GM18873 (cell line): Measurements from ENCODE around the gene DPEP1.
"Not testable (repeated sequence)": the region's sequence is repeated elsewhere in the genome, so short reads cannot be mapped to it uniquely, and the experiment has no call there.

Experiments used
- ATAC-seq: cut with Tn5 transposase; IDR thresholded peaks from one replicate; pipeline ENCODE4 v1.9.1; 2021; ENCODE audit warnings: mild to moderate bottlenecking, moderate library complexity, moderate number of reproducible peaks; ENCODE audit not compliant: unreplicated experiment, low FRiP score

The DPEP1 gene

GRCh38 chr16:89613231-89613953 is at the start of gene DPEP1:
Gene DPEP1 (plus strand): TSS chr16:89613642. CDS start chr16:89630411, 16,769 bp downstream.
- ATAC-seq: no peak

- no peak for ATAC-seq
These were observed 48.8 kb upstream of the DPEP1 start for GRCh38 chr16:89564476-89565255.

DNA sequence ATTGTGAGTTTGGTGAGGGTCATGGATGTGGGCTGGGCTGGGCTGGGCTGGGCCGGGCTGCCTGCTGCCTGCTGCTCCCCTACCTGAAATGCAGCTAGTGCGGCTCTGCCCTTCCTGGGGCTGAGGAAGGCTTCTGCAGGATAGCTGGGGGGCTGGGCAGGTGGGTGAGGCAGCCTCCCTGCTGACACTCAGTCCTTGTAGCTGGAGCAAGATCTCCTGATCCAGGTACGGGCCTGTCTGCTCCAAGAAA is 48.3 kb upstream of the DPEP1 start:
- ATAC-seq: no peak

DNA sequence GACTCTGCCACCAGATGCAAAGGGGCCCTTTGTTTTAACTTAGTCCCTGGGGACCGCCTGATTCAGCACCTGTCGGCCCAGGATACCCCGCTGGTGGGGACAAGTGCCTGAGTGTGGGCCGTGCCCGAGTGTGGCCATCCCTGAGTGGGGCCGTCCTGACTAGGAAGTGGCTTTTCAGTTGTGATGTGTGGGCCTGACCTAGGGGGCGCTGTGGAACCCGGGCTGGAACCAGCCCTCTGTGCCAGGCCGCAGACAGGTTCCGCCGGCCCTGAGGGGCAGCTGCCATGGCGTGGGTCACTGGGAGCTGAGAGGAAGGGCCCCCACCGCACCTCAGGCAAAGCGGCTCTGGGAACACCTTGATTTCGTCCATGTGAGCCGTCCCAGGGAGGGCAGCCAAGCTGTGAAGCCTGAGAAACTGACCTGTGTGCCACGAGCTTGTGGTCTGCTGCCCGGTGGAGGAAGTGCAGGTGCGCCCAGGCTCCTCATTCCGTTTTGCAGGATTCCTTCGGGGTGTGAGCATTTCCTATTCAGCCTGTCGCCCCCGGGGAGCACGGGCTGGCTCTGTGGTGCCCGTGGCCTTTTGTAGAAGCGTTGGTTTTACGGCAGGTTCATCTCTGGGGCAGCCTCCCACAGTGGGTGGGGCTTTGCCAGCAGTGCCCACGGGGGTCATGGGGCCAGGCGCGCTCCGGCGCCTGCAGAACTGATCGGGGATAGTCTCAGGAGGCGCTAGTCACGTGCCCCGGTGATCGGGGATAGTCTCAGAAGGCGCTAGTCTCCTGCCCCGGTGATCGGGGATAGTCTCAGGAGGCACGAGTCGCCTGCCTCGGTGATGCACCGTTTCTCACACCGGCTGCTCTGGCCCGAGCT is 47.7 kb upstream of the DPEP1 start:
- no peak for ATAC-seq

GRCh38 chr16:89567656-89568594 is 45.5 kb upstream of the DPEP1 start:
- ATAC-seq: no peak

- no peak for ATAC-seq
These were observed 43.7 kb upstream of the DPEP1 start for GRCh38 chr16:89569506-89570341.

GRCh38 chr16:89570342-89570923 is 43.0 kb upstream of the DPEP1 start:
- ATAC-seq: no peak

DNA sequence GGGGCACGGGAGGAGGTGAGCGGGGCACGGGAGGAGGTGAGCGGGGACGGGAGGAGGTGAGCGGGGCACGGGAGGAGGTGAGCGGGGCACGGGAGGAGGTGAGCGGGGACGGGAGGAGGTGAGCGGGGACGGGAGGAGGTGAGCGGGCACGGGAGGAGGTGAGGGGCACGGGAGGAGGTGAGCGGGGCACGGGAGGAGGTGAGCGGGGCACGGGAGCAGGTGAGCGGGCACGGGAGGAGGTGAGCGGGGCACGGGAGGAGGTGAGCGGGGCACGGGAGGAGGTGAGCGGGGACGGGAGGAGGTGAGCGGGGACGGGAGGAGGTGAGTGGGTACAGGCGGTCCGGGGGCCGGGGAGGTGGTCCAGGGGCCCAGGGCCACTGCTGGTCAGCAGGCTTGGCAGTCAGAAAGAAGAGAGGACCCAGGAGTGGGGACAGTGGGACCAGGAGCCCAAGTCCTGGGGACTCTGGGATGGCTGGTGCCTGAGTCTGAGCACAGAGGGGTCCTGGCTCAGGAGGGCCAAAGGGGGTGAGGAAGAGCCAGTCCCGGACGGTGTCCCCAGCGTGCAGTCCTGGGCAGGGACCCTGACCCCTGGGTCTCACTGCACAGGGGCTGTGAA is 42.4 kb upstream of the DPEP1 start:
- not testable (repeated sequence) for ATAC-seq

GRCh38 chr16:89571636-89572035 is 41.8 kb upstream of the DPEP1 start:
- no peak for ATAC-seq

- ATAC-seq: no peak
These were observed 41.4 kb upstream of the DPEP1 start for GRCh38 chr16:89572073-89572484.

DNA sequence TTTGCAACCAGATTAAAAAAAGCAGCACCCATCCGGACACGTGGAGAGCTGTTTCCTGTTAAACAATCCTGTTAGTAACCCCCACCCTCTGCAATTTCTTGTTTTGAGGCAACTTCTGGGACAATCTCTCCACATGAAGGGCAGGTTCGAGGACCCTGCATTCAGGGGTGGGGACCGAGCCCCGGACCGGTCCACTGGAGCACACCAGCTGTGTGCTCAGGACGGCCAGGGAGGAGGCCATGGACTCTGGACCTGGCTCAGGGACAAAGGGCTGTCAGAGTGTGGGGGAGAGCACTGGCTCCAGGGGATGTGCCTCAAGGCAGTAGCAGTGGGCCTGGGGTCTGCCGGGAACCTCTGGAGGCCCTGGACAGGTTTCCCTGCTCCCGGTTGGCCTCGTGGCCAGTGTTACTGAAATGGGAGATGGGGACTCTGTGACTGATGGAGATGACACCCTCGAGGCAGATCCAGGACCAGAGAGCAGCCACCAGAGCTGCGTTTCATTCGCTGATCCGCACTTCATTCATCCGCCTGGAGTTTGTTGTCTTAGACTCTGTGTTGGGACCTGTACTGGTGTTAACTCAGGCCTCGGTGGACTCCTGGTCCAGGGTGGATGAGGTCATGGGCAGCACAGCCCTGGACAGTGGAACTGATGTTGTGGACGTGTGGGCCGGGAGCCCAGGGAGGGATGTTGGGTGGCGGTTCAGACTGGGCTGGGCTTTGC is 40.8 kb upstream of the DPEP1 start:
- no peak for ATAC-seq

- no peak for ATAC-seq
These were observed 39.4 kb upstream of the DPEP1 start for GRCh38 chr16:89573826-89574680.

GRCh38 chr16:89574681-89575246 is 38.7 kb upstream of the DPEP1 start:
- ATAC-seq: no peak

DNA sequence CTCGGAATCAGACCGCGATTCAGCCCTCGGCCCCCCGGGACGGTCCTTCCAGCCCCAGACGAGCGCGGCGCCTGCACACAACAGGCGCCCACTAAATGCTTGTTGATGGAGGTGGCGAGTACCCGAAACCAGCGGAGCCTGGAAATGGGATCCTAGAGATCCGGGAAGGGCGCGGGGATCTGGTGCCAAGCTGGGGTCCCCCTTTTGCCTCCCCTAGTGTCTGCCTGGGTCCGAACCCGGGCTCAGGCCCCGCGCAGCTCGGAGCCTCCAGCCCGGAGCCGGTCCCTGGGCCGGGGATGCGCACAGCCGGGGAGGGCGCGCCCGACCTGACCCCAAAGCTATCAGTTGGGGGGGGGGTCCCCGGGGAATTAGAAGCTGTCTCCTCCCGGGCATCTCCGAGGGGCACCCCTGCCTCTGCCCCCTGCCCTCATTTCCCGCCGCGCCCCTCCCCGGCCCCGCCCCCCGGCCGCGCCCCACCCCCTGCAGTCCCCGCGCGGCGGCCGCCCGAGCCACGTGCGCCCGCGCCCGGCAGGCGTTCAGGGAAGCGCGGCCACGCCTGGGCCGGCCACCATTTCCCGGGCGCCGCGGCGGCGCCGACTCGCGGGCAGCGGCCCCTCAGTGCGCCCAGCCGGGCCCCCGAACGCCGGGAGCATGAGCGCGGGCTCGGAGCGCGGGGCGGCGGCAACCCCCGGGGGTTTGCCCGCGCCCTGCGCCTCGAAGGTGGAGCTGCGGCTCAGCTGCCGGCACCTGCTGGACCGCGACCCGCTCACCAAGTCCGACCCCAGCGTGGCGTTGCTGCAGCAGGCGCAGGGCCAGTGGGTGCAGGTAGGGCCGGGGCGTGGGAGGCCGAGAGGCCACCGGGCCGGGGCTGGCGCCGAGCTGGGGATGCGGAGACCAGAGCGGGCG is 37.9 kb upstream of the DPEP1 start, which contains the start of gene CPNE7:
Gene CPNE7 (plus strand): TSS at position 512 of the 906 bp plus-strand sequence. CDS start 140 bp downstream, at position 652.
- no peak for ATAC-seq
